ENCODE data around the gene TMSB4Y.

DNA sequence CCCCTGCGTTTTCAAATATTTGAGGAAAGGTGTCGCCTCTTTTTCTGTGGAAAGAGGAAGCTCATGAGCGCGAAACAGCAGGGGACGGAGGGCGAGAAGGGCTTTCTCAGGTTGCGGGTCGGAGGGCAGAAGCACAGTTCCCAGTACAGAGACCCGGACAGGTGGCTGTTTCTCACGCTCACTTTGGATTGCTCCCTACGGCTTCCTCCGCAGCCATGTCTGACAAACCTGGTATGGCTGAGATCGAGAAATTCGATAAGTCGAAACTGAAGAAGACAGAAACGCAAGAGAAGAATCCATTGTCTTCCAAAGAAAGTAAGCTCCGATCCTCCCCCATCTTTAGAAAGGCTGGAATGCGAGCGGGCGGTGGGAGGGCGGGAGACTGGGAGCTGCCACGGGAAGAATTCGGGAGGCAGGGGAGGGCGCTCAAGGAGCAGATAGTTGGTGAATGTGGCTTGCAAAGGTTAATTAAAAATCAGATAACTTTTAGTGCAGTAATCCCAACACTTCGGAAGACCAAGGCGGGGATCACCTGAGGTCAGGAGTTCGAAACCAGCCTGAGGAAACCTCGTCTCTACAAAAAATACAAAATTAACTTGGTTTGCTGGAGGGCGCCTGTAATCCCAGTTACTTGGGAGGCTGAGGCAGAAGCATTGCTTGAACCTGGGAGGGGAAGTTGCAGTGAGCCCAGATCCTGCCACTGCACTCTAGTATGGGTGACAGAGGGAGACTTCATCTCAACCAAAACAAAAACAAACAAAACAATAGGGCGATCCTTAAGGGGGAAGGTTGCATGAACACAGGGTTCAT, 627 bp downstream of the TMSB4Y start:
- TF ChIP-seq, protein P1, sequence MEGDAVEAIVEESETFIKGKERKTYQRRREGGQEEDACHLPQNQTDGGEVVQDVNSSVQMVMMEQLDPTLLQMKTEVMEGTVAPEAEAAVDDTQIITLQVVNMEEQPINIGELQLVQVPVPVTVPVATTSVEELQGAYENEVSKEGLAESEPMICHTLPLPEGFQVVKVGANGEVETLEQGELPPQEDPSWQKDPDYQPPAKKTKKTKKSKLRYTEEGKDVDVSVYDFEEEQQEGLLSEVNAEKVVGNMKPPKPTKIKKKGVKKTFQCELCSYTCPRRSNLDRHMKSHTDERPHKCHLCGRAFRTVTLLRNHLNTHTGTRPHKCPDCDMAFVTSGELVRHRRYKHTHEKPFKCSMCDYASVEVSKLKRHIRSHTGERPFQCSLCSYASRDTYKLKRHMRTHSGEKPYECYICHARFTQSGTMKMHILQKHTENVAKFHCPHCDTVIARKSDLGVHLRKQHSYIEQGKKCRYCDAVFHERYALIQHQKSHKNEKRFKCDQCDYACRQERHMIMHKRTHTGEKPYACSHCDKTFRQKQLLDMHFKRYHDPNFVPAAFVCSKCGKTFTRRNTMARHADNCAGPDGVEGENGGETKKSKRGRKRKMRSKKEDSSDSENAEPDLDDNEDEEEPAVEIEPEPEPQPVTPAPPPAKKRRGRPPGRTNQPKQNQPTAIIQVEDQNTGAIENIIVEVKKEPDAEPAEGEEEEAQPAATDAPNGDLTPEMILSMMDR (optimal IDR thresholded peaks at IDR 0.05 in 1 of 3, IDR thresholded peaks at IDR 0.05 in 1 of 3, conservative IDR thresholded peaks at IDR 0.05 in 1 of 3; ENCODE audit: extremely low read depth in 1 of 3, insufficient read depth in 2 of 3, low read length in 3 of 3), result no peak
- no peak for TF ChIP-seq EZH2 (IDR thresholded peaks at IDR 0.05; ENCODE audit: low read length)
